Measurements from ENCODE around the gene ATG5.

The ATG5 gene
- 46.2 to 67.0 (median 48.8) reads per million in 4 experiments for total RNA-seq

GRCh38 chr6:106325336-106326178, at the start of gene ATG5:
ATG5 (minus strand) TSS chr6:106325760; CDS start chr6:106316208, 9,552 bp downstream.
- DNase-seq: peak; percentile 99

- no peak for DNase-seq
Measured at GRCh38 chr6:106373502-106374239, 48.1 kb upstream of the ATG5 start.

GRCh38 chr6:106372838-106373501, 47.4 kb upstream of the ATG5 start:
- DNase-seq: no peak

GRCh38 chr6:106370639-106371038, 45.1 kb upstream of the ATG5 start:
- no peak for DNase-seq

- no peak for DNase-seq
Measured at GRCh38 chr6:106369739-106370138, 44.2 kb upstream of the ATG5 start.

GRCh38 chr6:106363401-106364138, 38.0 kb upstream of the ATG5 start:
- no peak for DNase-seq

GRCh38 chr6:106360989-106361430, 35.5 kb upstream of the ATG5 start:
- no peak for DNase-seq

- DNase-seq: peak; percentile 55
Measured at GRCh38 chr6:106360410-106360988, 34.9 kb upstream of the ATG5 start, which contains the start of gene CRYBG1. CRYBG1 (plus strand) TSS chr6:106360717; CDS start chr6:106360909, 192 bp downstream.

GRCh38 chr6:106359959-106360409, 34.4 kb upstream of the ATG5 start:
- no peak for DNase-seq

- no peak for DNase-seq
Measured at GRCh38 chr6:106356378-106356777, 30.8 kb upstream of the ATG5 start.

GRCh38 chr6:106347219-106347618, 21.7 kb upstream of the ATG5 start:
- DNase-seq: no peak

GRCh38 chr6:106339334-106340029, 13.9 kb upstream of the ATG5 start:
- DNase-seq: no peak

GRCh38 chr6:106334646-106335448, 9.3 kb upstream of the ATG5 start:
- DNase-seq: peak; percentile 13

- no peak for DNase-seq
Measured at GRCh38 chr6:106324726-106325335, 729 bp downstream of the ATG5 start.

- DNase-seq: no peak
Measured at GRCh38 chr6:106321940-106322339, 3.6 kb downstream of the ATG5 start.

- no peak for DNase-seq
Measured at GRCh38 chr6:106318851-106319250, 6.7 kb downstream of the ATG5 start.

- no peak for DNase-seq
Measured at GRCh38 chr6:106318061-106318460, 7.5 kb downstream of the ATG5 start.

GRCh38 chr6:106316375-106316766, 9.2 kb downstream of the ATG5 start:
- no peak for DNase-seq

GRCh38 chr6:106315765-106316374, 9.7 kb downstream of the ATG5 start:
- no peak for DNase-seq
